Measurements from ENCODE around the gene ZNF133. TPM values are rescaled to one million over a fixed set of nuclear protein-coding genes. Genes with fewer than 3 reads are reported as not detected.

ZNF133 gene
- total RNA-seq, 6 experiments from 2014 or later = 2.5 to 6.1 (median 4.8) TPM

DNA sequence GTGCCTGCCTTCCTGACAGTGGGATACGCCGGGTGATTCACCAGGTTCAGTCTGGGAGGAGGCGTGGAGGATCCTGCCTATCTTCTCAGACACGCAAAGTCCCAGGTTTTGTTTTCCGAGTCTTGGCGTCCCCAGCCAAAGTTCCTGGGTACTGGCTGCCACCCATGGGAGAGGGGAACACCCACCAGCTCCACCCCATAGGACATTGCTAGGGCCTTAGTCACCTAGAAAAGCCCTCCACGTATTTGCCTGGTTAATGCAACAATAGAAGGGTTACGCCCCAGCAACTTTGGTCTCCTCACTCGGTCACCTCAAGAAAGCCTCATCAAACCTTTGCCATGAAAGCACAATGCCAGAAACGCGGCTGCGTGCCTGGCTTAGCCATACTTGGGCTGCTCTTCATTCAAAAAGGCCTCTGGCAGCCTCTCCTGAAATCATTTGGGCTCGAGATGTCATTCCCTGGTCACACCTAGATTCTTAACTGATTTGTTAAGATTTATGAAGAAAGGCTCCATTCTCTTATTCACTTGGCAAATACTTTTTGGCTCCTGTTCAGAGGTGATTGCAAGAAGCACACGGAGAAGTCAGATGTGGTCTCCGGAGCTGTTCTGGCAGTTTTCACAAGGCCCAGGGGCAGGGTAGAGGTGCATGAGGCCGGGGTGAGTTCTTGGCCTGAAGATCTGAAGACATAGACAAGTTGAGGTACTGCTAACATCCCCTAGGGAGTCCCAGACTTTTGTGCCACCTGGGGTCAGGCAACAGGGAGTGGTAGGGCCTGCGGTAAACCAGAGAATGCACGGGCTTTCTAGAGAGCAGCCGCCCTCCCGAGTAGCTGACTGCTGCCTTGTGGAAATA lies 35.5 kb upstream of the ZNF133 start:
- H3K27me3 ChIP-seq = no peaks in the 10 kb centered on the region
- H3K36me3 ChIP-seq = no peaks in the 10 kb centered on the region
- H3K4me3 ChIP-seq = no peak overlapping the region
- no peaks in the 10 kb centered on the region for H3K4me1 ChIP-seq
- intact Hi-C loops (cut with DNase I) = no loop called here
- ATAC-seq (no peak), DNase-seq (no peak)
- H3K27ac ChIP-seq = no peak overlapping the region
- no peak for TF ChIP-seq POLR2A (IDR thresholded peaks at IDR 0.05)
- TF ChIP-seq, protein P1, sequence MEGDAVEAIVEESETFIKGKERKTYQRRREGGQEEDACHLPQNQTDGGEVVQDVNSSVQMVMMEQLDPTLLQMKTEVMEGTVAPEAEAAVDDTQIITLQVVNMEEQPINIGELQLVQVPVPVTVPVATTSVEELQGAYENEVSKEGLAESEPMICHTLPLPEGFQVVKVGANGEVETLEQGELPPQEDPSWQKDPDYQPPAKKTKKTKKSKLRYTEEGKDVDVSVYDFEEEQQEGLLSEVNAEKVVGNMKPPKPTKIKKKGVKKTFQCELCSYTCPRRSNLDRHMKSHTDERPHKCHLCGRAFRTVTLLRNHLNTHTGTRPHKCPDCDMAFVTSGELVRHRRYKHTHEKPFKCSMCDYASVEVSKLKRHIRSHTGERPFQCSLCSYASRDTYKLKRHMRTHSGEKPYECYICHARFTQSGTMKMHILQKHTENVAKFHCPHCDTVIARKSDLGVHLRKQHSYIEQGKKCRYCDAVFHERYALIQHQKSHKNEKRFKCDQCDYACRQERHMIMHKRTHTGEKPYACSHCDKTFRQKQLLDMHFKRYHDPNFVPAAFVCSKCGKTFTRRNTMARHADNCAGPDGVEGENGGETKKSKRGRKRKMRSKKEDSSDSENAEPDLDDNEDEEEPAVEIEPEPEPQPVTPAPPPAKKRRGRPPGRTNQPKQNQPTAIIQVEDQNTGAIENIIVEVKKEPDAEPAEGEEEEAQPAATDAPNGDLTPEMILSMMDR (IDR thresholded peaks at IDR 0.05) = no peak
- 73% methylated on average over 11 of the region's 20 CpGs for WGBS (ENCODE audit: insufficient coverage, low coverage, low lambda C conversion rate, missing lambda C conversion rate)
- H3K9me3 ChIP-seq = no peaks in the 10 kb centered on the region

DNA sequence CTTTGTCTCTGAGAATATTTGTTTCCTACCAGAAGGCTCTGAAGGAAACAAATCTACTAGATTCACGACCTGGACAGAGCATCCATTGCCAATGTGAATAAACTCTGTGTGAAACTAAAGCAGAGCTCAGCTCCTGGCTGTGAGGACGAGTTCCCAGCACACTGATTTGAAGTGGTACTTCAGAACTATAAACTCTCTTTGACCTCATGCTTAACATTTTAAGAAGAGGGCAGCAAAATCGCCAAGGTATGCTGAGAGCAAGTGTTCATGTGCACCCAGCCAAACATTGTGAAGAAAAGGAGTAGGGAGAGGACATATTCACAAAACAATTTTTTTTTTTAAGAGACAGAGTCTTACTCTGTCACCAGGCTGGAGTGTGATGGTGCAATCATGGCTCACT lies 33.7 kb upstream of the ZNF133 start:
- Histone ChIP-seq H3K36me3 (no peaks in the 10 kb centered on the region), H3K27me3 (no peaks in the 10 kb centered on the region), H3K4me3 (no peak overlapping the region), H3K4me1 (no peaks in the 10 kb centered on the region), H3K9me3 (no peaks in the 10 kb centered on the region), H3K27ac (no peak overlapping the region)
- TF ChIP-seq, protein P1 (IDR thresholded peaks at IDR 0.05) = no peak
- TF ChIP-seq POLR2A (IDR thresholded peaks at IDR 0.05) = no peak
- ATAC-seq (no peak), DNase-seq (no peak)
- 25% methylated on average over 3 of the region's 3 CpGs for WGBS (ENCODE audit: insufficient coverage, low coverage, low lambda C conversion rate, missing lambda C conversion rate)
- intact Hi-C loops (cut with DNase I) = no loop called here

DNA sequence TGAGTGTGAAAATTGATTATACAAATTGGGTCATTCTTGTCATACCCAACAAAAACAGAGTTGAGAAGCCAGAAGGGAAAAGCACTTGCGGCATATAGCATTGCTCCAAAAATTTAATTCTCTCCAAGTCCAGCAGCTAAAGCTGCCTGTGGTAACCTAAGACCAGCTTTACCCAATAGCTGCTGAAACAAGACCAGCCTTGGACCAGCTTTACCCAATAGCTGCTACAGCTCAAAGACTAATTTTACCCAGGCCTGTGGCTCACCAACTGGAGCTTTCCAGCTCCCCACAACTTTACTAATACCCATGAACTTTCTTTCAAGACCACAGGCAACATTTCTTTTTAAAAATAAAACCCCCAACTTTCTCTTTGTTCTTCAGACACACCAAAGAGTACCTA lies 32.8 kb upstream of the ZNF133 start:
- Histone ChIP-seq H3K27me3 (no peaks in the 10 kb centered on the region), H3K4me3 (no peak overlapping the region), H3K27ac (no peak overlapping the region), H3K36me3 (no peaks in the 10 kb centered on the region), H3K4me1 (no peaks in the 10 kb centered on the region), H3K9me3 (no peaks in the 10 kb centered on the region)
- intact Hi-C loops (cut with DNase I) = no loop called here
- TF ChIP-seq, protein P1 (IDR thresholded peaks at IDR 0.05) = no peak
- no peak for TF ChIP-seq POLR2A (IDR thresholded peaks at IDR 0.05)
- ATAC-seq (no peak), DNase-seq (no peak)
- WGBS (ENCODE audit: insufficient coverage, low coverage, low lambda C conversion rate, missing lambda C conversion rate) = 55% methylated on average over 1 of the region's 1 CpG

DNA sequence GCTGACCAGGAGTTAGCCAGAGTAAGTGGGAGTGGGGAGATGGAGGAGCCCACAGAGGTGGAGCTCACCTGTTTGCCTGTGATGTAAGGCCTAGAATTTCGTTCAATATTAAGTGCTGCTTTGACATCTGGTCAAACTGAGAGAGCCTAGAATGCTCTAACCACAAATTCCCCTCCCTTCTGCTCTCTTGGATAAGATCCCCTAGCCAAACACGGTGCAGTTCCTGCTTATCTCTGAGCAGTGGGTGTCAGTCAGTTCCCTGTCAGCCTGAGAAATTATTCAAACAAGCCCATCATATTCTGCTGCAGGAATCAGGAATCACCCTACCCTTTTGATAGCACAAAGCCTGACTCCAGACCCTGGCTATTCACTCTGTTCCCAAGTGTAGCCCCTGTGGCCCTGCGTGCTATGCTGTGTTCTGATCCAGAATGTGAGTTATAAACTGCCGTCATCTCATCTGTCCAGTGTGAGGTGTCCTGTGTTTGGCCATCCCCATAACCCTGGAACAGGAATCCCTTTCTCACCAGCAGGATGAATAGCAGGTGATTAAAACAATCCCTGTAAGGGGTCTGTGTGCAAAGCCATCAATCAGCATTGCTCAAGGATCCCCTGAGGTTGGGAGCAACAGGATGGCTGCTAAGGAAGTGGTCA lies 31.8 kb upstream of the ZNF133 start:
- Histone ChIP-seq H3K9me3 (no peaks in the 10 kb centered on the region), H3K4me1 (no peaks in the 10 kb centered on the region), H3K27ac (no peak overlapping the region), H3K27me3 (no peaks in the 10 kb centered on the region), H3K36me3 (no peaks in the 10 kb centered on the region), H3K4me3 (no peak overlapping the region)
- intact Hi-C loops (cut with DNase I) = no loop called here
- no peak for ATAC-seq
- WGBS (ENCODE audit: insufficient coverage, low coverage, low lambda C conversion rate, missing lambda C conversion rate) = 42% methylated on average over 2 of the region's 4 CpGs
- TF ChIP-seq, protein P1 (IDR thresholded peaks at IDR 0.05) = no peak
- no peak for TF ChIP-seq POLR2A (IDR thresholded peaks at IDR 0.05)
- no peak for DNase-seq
